ENCODE data around the gene LAYN. TPM values are rescaled to one million over a fixed set of nuclear protein-coding genes. Genes with fewer than 3 reads are reported as not detected.
A peak's percentile ranks its signal among the peaks of the same experiment; 100 is the strongest.

The LAYN gene
- total and polyA plus RNA-seq, 2 of the 13 experiments (the other 11 are each of a cell fraction or from before 2014, with no cell fraction given) = 0.17 TPM; not detected in 1

- no peak for TF ChIP-seq MIER3 (CRISPR knock-in tag; IDR thresholded peaks at IDR 0.05; ENCODE audit: borderline replicate concordance)
- no peak for TF ChIP-seq RNF219 (CRISPR knock-in tag; IDR thresholded peaks at IDR 0.05)
- no peak for TF ChIP-seq RCOR2 (CRISPR knock-in tag; IDR thresholded peaks at IDR 0.05)
- no peak for TF ChIP-seq TFAP4 (IDR thresholded peaks at IDR 0.05; ENCODE audit: borderline replicate concordance, low read depth)
- no peak for TF ChIP-seq ZNF605 (CRISPR knock-in tag; IDR thresholded peaks at IDR 0.05)
- TF ChIP-seq ZNF101 (CRISPR knock-in tag; IDR thresholded peaks at IDR 0.05; ENCODE audit: borderline replicate concordance, low read depth) = no peak
- no peak for TF ChIP-seq CTCF (CRISPR knock-in tag; IDR thresholded peaks at IDR 0.05)
- TF ChIP-seq ETV5 (CRISPR knock-in tag; IDR thresholded peaks at IDR 0.05; ENCODE audit: borderline replicate concordance) = no peak
- no peak for TF ChIP-seq MAZ (IDR thresholded peaks at IDR 0.05; ENCODE audit: borderline replicate concordance, low read depth, low read length)
- no peak for TF ChIP-seq MAZ (CRISPR knock-in tag; IDR thresholded peaks at IDR 0.05; ENCODE audit: low read depth)
- TF ChIP-seq SCMH1 (CRISPR knock-in tag; IDR thresholded peaks at IDR 0.05; ENCODE audit: borderline replicate concordance) = no peak
- TF ChIP-seq ARID5B (CRISPR knock-in tag; IDR thresholded peaks at IDR 0.05) = 0 out of 2 replicates have a peak, but pooled peaks have one; percentile 14
- TF ChIP-seq MED13 (CRISPR knock-in tag; IDR thresholded peaks at IDR 0.05) = no peak
- no peak for TF ChIP-seq ZKSCAN8 (CRISPR knock-in tag; IDR thresholded peaks at IDR 0.05; ENCODE audit: borderline replicate concordance)
- no peak for TF ChIP-seq SOX13 (IDR thresholded peaks at IDR 0.05)
- peak in 1 of 2 experiments; percentile 59; a peak in 1 of 4 replicates for TF ChIP-seq SOX13 (CRISPR knock-in tag; conservative IDR thresholded peaks at IDR 0.05 in 1 of 2, IDR thresholded peaks at IDR 0.05 in 1 of 2)
- TF ChIP-seq ZNF878 (CRISPR knock-in tag; IDR thresholded peaks at IDR 0.05) = no peak
- TF ChIP-seq ZNF598 (CRISPR knock-in tag; IDR thresholded peaks at IDR 0.05; ENCODE audit: borderline replicate concordance) = no peak
- no peak for TF ChIP-seq ZNF619 (CRISPR knock-in tag; IDR thresholded peaks at IDR 0.05)
- TF ChIP-seq ZNF12 (CRISPR knock-in tag; IDR thresholded peaks at IDR 0.05) = no peak
- no peak for TF ChIP-seq IRF9 (CRISPR knock-in tag; IDR thresholded peaks at IDR 0.05; ENCODE audit: borderline replicate concordance)
Measured at GRCh38 chr11:111561791-111562325, 21.3 kb downstream of the LAYN start (continued).
